ENCODE data around the gene NDUFB10.
"Not testable (repeated sequence)": the region's sequence is repeated elsewhere in the genome, so short reads cannot be mapped to it uniquely, and the experiment has no call there.

Gene NDUFB10

GRCh38 chr16:1938316-1938715, 21.0 kb upstream of the NDUFB10 start:
- DNase-seq (ENCODE audit: low read depth in 2 of 2), result no peak
- no peak for TF ChIP-seq CTCF (IDR thresholded peaks at IDR 0.05; ENCODE audit: low read depth, low read length)
- H3K4me3 ChIP-seq (replicated peaks in 1 of 2; ENCODE audit: low read depth in 2 of 2, low read length in 2 of 2), result no peak overlapping the region

GRCh38 chr16:1938910-1939309, 20.4 kb upstream of the NDUFB10 start:
- no peak for TF ChIP-seq CTCF (IDR thresholded peaks at IDR 0.05; ENCODE audit: low read depth, low read length)

GRCh38 chr16:1939833-1940232, 19.5 kb upstream of the NDUFB10 start:
- H3K4me3 ChIP-seq (replicated peaks in 1 of 2; ENCODE audit: low read depth in 2 of 2, low read length in 2 of 2); DNase-seq (ENCODE audit: low read depth in 2 of 2): not testable (repeated sequence)

More at GRCh38 chr16:1938910-1939309, 20.4 kb upstream of the NDUFB10 start:
- no peak for DNase-seq (ENCODE audit: low read depth in 2 of 2)
- H3K4me3 ChIP-seq (replicated peaks in 1 of 2; ENCODE audit: low read depth in 2 of 2, low read length in 2 of 2), result no peak overlapping the region

- H3K4me3 ChIP-seq (replicated peaks in 1 of 2; ENCODE audit: low read depth in 2 of 2, low read length in 2 of 2), result no peak overlapping the region
- no peak for DNase-seq (ENCODE audit: low read depth in 2 of 2)
- TF ChIP-seq CTCF (IDR thresholded peaks at IDR 0.05; ENCODE audit: low read depth, low read length), result no peak
Observed at GRCh38 chr16:1940273-1941161, 18.8 kb upstream of the NDUFB10 start.

GRCh38 chr16:1941162-1942046, 17.9 kb upstream of the NDUFB10 start:
- peak overlapping the region; percentile 5 to 86 for H3K4me3 ChIP-seq (replicated peaks in 1 of 2; ENCODE audit: low read depth in 2 of 2, low read length in 2 of 2)
- DNase-seq (ENCODE audit: low read depth in 2 of 2), result peak in 1 of 2 donors; percentile 39
- no peak for TF ChIP-seq CTCF (IDR thresholded peaks at IDR 0.05; ENCODE audit: low read depth, low read length)

GRCh38 chr16:1942047-1942809, 17.1 kb upstream of the NDUFB10 start:
- no peak for TF ChIP-seq CTCF (IDR thresholded peaks at IDR 0.05; ENCODE audit: low read depth, low read length)
- peak overlapping the region; percentile 86 to 92 for H3K4me3 ChIP-seq (replicated peaks in 1 of 2; ENCODE audit: low read depth in 2 of 2, low read length in 2 of 2)
- DNase-seq (ENCODE audit: low read depth in 2 of 2), result peak; percentile 40 to 53
